ENCODE results near the gene XRCC5.

- TF ChIP-seq CTCF (IDR thresholded peaks at IDR 0.05), result no peak
- TF ChIP-seq EP300 (IDR thresholded peaks at IDR 0.05), result no peak
- TF ChIP-seq POLR2AphosphoS5 (IDR thresholded peaks at IDR 0.05), result no peak
- TF ChIP-seq POLR2A (IDR thresholded peaks at IDR 0.05; ENCODE audit: low read depth), result no peak
Measured at GRCh38 chr2:216164087-216164486, 54.9 kb downstream of the XRCC5 start.
